GM19043 (cell line): ENCODE measurements around the gene ABCC1.
"Not testable (repeated sequence)": the region's sequence is repeated elsewhere in the genome, so short reads cannot be mapped to it uniquely, and the experiment has no call there.

Experiments
- ATAC-seq: cut with Tn5 transposase; IDR thresholded peaks from one replicate; pipeline ENCODE4 v1.9.1; 2021; ENCODE audit warnings: low read depth; ENCODE audit not compliant: unreplicated experiment

Gene ABCC1

DNA sequence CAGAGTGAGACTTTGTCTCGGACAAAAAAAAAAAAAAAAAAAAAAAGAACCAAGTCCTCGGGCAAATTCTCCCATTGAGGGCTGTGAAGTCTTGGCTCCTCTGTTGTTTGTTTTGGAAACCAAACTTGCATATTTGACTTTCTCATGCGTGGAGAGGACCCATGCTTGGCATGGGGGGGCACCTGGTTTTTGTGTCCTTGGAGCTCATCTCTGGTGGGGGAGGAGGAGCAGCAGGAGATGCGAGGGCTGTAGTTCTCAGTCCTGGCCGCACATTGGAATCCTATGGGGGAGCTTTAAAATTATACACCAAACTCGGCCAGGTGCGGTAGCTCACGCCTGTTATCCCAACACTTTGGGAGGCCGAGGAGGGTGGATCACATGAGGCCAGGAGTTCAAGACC, 199.3 kb downstream of the ABCC1 start:
- no peak for ATAC-seq

DNA sequence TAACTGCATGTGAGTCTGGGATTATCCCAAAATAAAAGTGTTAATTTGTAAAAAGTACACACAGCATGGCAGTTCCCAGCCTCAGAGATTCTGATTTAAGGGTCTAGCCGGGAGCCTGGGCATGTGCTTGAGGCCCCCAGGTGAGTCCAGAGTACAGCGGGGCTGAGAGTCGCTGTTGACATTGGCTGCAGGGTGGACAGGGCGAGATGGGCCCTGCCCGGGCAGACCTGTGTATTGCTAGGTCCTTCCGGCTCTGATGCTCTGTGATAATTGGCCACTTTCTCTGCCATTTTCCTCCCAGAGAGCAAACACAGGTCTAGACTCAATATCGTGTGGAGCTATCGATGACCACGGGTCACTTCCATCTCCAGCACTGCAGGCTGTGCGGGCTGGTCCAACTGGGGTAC, 200.3 kb downstream of the ABCC1 start:
- ATAC-seq = no peak

DNA sequence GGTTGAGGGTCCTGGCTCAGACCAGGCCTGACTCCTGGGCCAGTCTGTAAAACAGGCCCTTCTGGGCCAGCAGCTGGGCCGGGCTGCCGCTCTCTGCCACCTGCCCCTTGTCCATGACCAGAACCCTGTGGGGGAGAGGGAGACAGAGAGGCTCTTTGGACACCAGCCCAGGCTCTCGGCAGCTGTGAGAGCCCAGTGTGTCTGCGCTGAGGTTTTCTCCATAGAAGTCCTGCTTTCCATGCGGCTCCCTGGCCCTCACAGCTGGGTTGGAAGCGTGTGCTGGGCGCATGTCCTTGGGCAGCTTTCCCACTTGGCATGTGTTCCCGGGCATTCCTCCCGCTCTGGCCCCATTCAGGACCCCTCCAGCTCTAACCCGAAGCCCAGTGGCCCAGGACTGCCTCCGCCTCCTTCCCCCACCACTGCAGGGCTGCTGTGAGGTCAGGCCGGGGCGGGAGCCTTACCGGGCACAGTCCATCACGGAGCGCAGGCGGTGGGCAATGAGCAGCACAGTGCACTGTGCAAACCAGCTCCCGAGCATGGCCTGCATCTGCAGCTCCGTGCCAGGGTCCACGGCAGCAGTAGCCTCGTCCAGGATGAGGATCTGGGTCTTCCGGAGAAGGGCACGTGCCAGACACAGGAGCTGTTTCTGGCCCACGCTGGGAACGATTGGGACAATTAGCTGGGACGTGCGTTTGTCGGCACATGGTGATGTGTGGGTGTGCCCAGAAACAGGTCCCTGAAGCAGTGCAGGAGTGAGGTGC, 200.9 kb downstream of the ABCC1 start:
- no peak for ATAC-seq

DNA sequence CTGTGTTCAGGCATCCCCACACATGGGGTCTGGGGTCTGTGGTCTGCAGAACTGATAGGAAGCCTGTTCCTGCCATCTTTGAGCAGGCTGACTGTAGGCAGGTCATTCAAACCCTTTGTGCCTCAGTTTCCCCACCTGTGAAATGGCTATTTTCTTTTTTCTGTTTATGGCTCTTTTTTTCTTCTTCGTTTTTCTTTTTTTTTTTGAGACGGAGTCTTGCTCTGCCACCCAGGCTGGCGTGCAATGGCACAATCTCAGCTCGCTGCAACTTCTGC, 201.4 kb downstream of the ABCC1 start:
- ATAC-seq = no peak

DNA sequence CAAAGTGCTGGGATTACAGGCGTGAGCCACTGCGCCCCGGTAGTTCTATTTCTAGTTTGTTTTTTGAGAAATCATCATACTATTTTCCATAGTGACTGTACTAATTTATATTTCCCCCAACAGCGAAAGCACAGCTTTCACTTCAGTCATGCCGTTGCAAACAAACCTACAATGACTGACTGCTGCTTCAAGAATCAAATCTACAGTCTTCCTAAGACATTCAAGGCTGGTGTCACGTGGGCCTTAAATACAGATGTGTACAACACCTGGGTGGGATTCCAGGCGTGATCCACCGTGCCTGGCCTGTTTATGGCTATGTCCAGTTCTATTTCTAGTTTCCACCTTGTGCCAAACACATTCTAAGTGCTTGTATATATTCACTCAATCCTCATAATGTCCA, 201.9 kb downstream of the ABCC1 start:
- ATAC-seq = no peak

DNA sequence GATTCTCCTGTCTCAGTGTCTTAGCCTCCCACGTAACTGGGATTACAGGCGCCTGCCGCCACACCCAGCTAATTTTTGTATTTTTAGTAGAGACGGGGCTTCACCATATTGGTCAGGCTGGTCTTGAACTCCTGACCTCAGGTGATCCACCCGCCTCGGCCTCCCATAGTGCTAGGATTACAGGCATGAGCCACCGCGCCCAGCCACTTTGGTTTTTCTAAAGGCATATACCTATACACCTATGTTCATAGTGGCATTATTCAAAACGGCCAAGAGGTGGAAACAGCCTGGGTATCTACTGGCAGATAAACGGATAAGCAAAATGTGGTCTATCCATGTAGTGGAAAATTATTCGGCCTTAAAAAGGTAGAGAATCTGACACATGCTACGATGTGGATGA, 203.6 kb downstream of the ABCC1 start:
- not testable (repeated sequence) for ATAC-seq

DNA sequence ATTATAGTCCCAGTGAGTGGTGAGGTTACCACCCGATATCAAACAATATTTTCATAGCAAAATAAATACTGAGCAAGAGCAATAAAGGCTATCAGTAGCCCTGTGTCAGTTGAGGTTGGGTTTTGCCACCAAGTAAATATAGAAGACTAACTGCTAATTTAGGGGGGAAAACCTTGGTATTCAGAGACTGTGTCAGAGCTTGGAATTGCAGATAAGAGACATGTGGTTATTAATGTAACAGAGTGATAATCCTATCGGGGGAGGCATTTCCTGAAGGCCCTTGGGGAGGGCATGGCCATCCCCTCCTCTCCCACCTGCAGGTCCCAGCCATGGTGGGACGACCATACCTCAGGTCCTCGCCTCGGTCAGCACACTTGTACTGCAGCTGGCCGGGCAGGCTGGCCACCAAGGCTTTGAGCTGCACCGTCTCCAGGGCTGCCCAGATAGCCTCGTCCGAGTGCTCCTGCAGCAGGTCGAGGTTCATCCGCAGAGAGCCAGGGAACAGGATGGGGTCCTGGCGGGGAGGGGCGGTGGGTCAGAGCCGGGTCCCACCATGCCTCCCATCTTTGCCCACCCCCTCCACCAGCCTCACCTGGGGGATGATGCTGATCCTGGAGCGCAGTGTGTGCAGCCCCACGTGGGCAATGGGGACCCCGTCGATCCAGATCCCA, 205.0 kb downstream of the ABCC1 start:
- ATAC-seq = no peak

DNA sequence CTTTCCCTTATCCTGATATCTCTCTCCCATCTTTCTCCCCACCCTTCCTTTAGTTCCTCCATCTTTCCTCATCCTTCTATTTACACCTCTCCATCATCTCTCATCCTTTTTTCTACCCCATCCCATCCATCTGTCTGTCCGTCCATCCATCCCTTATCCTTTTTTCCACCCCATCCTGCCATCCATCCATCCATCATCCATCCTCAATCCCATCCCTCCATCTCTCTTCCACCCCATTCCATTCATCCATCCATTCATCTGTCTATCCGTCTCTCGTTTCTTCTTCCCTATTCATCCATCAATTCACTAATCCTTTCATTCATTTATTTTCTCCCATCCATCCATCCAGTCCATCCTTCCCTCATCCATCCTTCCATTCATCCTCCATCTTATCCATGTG, 205.8 kb downstream of the ABCC1 start:
- ATAC-seq = no peak

DNA sequence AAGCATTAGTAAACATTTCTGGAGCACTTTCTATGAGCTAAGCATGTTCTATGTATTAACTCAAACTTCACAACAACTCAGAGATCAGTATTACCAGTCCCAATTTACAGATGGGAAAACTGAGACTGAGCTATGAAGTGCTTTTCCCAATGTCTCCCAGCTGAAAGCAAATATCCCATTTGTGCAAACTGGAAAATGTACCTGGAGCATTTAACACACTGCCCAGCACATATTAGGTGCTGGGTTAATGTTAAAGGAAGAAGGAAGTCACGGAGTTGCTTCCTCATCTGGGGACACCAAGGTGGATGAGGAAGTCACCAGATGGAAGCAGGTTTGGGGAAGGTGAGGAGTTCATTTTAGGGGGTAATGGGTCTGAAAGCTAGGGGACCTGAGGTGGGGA, 207.8 kb downstream of the ABCC1 start:
- ATAC-seq = no peak

DNA sequence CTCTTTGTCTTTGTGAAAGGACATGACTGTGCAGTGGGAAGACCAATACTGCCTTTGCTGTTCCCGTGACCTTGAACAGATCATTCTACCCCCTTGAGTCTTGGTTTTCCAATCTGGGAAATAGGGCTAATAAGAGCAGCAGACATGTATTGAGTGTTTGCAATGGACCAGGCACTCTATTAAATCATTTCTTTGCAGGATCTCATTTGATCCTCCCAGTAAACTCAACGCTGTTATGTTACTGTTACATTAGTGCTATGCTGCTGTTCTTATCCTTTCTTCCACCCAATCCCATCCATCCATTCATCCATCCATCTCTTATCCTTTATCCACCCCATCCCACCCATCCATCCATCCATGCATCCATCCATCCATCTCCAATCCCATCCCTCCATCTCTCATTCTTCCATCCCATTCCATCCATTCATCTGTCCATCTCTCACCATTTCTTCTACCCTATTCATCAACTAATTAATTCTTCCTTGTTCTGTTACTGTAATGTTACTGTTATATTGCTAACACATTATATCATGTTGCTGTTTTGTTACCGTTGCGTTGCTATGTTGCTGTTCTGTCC, 208.8 kb downstream of the ABCC1 start:
- ATAC-seq = no peak

DNA sequence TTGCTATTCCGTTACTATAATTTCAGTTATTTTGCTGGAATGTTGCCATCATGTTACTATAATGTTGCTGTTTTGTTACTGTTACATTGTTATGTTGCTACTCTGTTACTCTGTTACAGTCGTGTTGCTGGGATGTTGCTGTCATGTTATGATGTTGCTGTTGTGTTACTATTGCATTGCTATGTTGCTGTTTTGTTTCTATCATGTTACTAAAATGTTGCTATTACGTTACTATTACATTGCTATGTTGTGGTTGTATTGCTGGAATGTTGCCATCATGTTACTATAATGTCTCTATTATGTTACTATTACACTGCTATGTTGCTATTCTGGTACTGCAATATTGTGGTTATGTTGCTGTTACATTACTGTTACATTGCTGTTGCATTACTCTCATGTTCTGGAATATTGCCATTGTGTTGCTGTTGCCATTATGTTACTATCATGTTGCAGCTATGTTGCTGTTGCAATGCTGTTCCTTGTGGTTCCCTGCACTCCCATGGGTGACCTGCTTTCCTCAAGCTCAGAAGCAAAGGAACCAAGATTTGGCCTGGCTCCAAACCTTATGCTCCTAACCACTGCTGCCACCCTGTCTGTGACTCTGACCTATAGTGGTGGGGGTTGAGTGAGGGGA, 209.4 kb downstream of the ABCC1 start:
- no peak for ATAC-seq

DNA sequence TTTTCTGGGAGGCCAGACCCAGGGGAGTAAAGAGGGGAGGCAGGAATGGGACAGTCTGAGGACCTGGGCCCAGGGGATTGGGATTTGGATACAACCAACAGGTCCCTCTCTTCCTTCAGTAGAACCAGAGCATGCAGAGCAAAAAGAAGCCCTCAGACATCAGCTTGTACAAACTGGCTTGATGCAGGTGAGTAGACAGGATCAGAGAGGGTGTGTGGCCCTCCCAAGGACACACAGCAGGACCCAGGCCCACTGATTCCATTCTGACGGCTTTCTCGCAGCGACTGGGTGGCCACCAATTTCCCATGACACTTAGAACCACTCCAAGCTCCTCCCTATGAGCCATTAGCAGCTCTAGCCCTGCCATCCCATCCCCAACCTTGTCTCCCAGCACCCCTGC, 210.2 kb downstream of the ABCC1 start:
- ATAC-seq = no peak

DNA sequence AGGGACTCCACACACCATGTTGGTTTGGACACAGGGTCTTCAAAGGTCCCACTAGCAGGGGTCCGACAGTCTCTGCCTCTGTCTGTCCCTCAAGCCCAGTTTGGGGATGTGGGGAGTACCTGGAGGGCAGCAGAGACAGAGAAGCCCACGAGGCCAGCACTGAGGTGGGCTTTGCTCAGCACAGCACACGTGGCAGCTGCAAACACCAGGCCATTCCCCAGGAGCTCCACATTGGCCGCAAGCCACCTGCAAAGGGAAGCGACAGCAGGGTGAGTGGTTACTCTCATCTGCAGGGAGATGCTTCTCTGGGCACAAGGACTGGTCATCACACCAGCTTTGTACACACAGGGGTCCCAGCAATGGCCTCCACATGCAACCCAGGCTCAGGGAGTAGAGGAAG, 211.9 kb downstream of the ABCC1 start:
- ATAC-seq = no peak

DNA sequence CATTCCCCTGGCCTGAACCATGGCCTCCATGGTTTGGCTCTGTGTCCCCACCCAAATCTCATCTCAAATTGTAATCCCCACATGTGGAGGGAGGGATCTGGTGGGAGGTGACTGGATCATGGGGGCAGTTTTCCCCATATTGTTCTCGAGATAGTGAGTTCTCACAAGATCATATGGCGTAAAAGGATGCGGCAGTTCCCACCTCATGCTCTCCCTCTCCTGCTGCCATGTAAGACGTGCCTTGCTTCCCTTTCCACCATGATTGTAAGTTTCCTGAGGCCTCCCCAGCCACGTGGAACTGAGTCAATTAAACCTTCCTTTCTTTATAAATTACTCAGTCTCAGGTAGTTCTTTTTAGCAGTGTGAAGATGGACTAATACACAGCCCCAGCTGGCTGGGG, 212.4 kb downstream of the ABCC1 start:
- not testable (repeated sequence) for ATAC-seq

DNA sequence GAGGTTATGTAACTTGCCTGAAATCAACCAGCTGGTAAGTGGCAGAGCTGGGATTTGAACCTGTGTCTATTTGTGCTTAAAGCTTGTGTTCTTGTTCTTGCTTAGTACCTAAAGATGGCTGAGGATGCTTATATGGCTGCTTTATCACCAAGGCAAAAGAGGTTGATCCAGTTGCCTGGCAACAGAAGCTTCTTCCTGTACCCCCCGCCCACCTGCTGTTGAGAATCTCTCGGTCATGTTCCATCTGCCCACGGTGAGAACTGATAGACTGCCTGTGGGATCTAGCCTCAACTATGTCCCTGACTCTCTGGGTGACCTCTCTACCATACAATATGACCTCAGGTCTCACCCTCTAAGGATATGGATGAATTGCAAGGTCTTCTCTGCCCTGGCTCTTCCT, 213.2 kb downstream of the ABCC1 start:
- no peak for ATAC-seq

DNA sequence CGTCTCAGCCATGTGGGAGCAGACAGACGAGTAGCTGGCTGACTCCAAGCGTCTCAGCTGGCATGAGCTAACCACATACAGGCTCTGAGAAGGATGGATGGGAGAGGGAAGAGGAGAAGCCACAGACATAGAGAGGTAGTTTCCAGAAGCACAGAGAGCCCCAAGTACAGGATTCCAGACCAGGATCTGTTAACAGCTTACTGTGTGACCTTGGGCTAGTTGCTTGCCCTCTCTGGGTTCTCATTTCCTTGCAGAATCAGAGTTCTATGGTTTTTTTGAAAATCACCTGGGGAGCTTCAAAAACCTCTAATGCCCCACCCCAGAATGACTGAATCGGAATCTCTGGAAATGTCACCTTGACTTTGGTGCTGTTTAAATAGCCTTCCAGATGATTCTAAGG, 213.7 kb downstream of the ABCC1 start:
- no peak for ATAC-seq

DNA sequence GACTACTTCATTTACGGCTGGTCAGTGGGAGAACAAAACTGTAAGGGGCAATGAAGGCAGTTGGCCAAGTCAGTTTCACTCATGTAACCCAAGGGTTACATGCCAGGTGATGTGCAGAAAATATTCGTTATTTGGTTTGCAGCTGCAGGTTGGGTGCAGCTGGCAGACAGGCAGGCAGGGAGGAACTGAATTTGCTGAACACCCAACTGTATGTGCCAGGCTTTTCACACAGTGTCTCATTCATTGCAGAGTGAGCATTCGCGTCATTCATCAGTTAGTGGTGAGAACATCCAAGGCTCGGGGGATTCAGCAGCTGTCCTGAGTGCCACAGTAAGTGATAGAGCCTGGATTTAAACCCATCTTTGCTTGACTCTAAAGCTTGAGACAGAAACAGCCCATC, 214.2 kb downstream of the ABCC1 start:
- ATAC-seq = no peak

DNA sequence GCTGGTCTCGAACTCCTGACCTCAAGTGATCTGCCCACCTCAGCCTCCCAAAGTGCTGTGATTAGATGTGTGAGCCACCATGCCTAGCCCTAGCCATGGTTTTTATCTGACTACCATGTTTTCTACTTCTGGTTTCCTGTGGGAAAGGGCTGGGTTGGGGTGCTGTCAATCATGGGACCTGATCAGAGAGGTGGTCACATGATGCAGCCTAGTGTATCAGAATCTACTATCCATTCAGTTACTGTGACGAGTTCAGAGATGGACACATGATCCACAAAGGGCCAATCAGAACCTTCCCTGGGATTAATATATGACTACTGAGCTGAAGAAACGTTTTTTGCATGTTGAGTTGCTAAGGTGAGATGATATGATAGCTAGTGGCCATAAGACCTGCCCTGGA, 214.8 kb downstream of the ABCC1 start:
- ATAC-seq = no peak

DNA sequence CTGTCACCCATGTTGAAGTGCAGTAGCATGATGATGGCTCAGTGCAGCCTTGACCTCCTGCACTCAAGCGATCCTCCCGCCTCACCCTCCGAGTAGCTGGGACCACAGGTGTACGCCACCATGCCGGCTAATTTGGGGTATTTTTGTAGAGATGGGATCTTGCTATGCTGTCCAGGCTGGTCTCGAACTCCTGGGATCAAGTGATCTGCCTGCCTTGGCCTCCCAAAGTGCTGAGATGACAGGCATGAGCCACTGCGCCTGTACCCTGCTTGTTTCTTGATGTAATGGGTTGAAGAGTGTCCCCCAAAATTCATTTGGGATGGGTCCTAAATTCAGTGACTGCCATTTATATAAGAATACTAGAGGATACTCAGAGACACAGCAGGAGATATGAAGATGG, 216.7 kb downstream of the ABCC1 start:
- no peak for ATAC-seq

DNA sequence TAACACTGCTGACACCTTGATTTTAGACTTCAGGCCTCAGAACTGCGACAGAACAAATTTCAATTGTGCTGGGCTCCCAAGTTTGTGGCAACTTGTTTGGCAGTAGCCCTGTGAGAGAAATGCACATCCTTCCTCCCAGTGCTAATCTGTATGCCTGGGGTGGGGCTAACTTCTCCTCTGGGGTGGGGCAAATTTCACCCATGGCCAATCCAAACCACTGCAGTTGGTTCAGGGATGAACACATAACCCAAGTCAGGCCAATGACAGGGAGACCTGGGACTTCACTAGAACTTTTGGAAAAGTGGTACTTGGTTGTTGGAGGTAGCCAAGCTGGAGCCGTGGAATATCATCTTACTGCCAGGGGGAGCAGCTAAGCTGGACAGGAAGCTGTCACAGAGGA, 217.5 kb downstream of the ABCC1 start:
- no peak for ATAC-seq

DNA sequence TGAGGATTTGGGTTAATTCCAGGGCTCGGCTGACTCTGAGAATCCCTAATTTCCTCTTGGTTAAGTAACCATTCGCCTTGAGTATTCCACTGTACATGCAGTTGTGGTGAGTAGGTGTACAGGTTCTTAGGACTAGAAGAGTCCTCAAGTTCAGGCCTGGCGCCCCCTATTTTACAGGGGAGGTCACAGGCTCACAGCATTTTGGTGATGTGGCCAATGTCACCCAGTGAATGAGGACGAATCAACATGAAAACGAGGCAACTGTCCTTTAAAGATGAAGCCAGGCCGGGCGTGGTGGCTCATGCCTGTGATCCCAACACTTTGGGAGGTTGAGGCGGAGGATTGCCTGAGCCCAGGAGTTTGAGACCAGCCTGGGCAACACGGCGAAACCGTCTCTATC, 218.5 kb downstream of the ABCC1 start:
- no peak for ATAC-seq

DNA sequence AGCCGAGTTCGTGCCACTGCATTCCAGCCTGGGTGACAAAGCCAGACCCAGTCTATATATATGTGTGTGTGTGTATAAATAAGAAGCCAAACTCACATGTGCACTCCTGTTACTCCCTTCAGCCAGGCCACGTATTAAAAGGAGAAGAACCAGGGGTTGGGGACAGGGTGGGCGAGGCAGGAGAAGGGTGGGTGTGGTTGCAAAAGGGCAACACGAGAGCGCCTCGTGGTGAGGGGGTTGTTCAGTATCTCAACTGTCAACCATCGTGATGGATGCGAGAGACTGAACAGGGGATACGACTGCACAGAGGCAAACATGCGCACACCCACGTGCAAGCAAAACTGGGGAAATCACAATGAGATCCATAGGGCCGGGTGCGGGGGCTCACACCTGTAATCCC, 219.0 kb downstream of the ABCC1 start:
- ATAC-seq = no peak
